Endothelial cell (in vitro differentiated cells): ENCODE results near the gene NTM. TPM values are rescaled to one million over a fixed set of nuclear protein-coding genes. Genes with fewer than 3 reads are reported as not detected.
"Not testable (repeated sequence)": the region's sequence is repeated elsewhere in the genome, so short reads cannot be mapped to it uniquely, and the experiment has no call there.

Source experiments
- DNase-seq: peaks from one replicate; pipeline ENCODE4 v3.0.0; 2021; ENCODE audit warnings: low spot score
- H3K27ac Mint-ChIP-seq: one replicate; pipeline ENCODE4 v1.8.0; 2021; ENCODE audit warnings: mixed read lengths, inconsistent platforms; ENCODE audit not compliant: unreplicated experiment
- H3K27me3 Mint-ChIP-seq: one replicate; pipeline ENCODE4 v1.8.0; 2021; ENCODE audit warnings: mild to moderate bottlenecking, moderate library complexity, mixed read lengths, inconsistent platforms; ENCODE audit not compliant: unreplicated experiment
- H3K36me3 Mint-ChIP-seq: one replicate; pipeline ENCODE4 v1.8.0; 2021; ENCODE audit warnings: mild to moderate bottlenecking, low read depth, mixed read lengths, inconsistent platforms; ENCODE audit not compliant: unreplicated experiment
- H3K4me1 Mint-ChIP-seq: one replicate; pipeline ENCODE4 v1.8.0; 2021; ENCODE audit warnings: mild to moderate bottlenecking, mixed read lengths, inconsistent platforms; ENCODE audit not compliant: unreplicated experiment
- H3K4me3 Mint-ChIP-seq: one replicate; pipeline ENCODE4 v1.8.0; 2021; ENCODE audit warnings: mild to moderate bottlenecking, mixed read lengths, inconsistent platforms; ENCODE audit not compliant: unreplicated experiment
- H3K9me3 Mint-ChIP-seq: one replicate; pipeline ENCODE4 v1.8.0; 2021; ENCODE audit warnings: mixed read lengths, inconsistent platforms; ENCODE audit not compliant: unreplicated experiment
- total RNA-seq: library from RNA; stranded (reverse); fragmentation: NEBNext Ultra II Directional; extraction: Animal tissue kit (Norgen Biotek cat#: 25700); gene quantifications from one replicate; pipeline ENCODE4 v1.2.1, GENCODE V29; 2021; ENCODE audit not compliant: unreplicated experiment
- TF ChIP-seq, protein P1 (sequence below): fragments of 200-600 bp; sonication (generic); IDR thresholded peaks from one replicate; pipeline ENCODE4 v1.5.0; 2021; ENCODE audit warnings: antibody characterized with exemption; ENCODE audit not compliant: unreplicated experiment

NTM gene
- total RNA-seq, 1 donor from 2014 or later = 3.6 TPM

GRCh38 chr11:131331010-131331409, 39.4 kb upstream of the NTM start:
- H3K27ac Mint-ChIP-seq = no peak overlapping the region
- H3K4me1 Mint-ChIP-seq = no peaks in the 10 kb centered on the region
- no peaks in the 10 kb centered on the region for H3K36me3 Mint-ChIP-seq
- H3K27me3 Mint-ChIP-seq = peaks cover 1% of the 10 kb centered on the region
- no peaks in the 10 kb centered on the region for H3K9me3 Mint-ChIP-seq
- no peak overlapping the region for H3K4me3 Mint-ChIP-seq
- DNase-seq = no peak
- TF ChIP-seq, protein P1, sequence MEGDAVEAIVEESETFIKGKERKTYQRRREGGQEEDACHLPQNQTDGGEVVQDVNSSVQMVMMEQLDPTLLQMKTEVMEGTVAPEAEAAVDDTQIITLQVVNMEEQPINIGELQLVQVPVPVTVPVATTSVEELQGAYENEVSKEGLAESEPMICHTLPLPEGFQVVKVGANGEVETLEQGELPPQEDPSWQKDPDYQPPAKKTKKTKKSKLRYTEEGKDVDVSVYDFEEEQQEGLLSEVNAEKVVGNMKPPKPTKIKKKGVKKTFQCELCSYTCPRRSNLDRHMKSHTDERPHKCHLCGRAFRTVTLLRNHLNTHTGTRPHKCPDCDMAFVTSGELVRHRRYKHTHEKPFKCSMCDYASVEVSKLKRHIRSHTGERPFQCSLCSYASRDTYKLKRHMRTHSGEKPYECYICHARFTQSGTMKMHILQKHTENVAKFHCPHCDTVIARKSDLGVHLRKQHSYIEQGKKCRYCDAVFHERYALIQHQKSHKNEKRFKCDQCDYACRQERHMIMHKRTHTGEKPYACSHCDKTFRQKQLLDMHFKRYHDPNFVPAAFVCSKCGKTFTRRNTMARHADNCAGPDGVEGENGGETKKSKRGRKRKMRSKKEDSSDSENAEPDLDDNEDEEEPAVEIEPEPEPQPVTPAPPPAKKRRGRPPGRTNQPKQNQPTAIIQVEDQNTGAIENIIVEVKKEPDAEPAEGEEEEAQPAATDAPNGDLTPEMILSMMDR = no peak

DNA sequence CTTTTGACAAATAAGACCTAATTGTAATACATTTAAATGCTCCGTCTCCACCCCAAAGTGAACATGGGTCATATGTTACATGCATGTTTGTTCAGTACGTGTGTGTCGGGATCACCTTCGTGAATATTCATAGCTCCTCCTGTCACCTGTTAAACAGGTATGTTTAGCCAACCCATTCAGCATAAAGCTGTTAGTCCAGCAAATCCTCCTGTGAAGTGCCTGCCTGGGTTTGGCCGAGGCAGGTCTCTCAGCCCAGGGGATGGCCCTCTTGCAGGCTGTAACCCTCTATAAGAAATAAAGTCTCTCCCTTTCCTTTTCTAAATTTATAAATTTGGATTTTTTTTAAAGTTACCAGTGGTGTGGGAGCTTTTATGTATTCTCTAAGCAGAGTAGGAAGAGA, 38.9 kb upstream of the NTM start:
- H3K4me3 Mint-ChIP-seq = no peak overlapping the region
- TF ChIP-seq, protein P1 = no peak
- no peaks in the 10 kb centered on the region for H3K9me3 Mint-ChIP-seq
- H3K27ac Mint-ChIP-seq = no peak overlapping the region
- no peaks in the 10 kb centered on the region for H3K4me1 Mint-ChIP-seq
- no peaks in the 10 kb centered on the region for H3K36me3 Mint-ChIP-seq
- peaks cover 1% of the 10 kb centered on the region for H3K27me3 Mint-ChIP-seq
- no peak for DNase-seq

GRCh38 chr11:131334601-131335000, 35.8 kb upstream of the NTM start:
- Mint-ChIP-seq H3K27ac (no peak overlapping the region), H3K4me1 (peaks cover 3% of the 10 kb centered on the region), H3K9me3 (no peaks in the 10 kb centered on the region), H3K36me3 (no peaks in the 10 kb centered on the region), H3K27me3 (no peaks in the 10 kb centered on the region), H3K4me3 (no peak overlapping the region)
- DNase-seq = no peak
- TF ChIP-seq, protein P1 = no peak

- H3K27ac Mint-ChIP-seq, DNase-seq, H3K27me3 Mint-ChIP-seq, H3K4me3 Mint-ChIP-seq, H3K9me3 Mint-ChIP-seq, H3K4me1 Mint-ChIP-seq, H3K36me3 Mint-ChIP-seq: not testable (repeated sequence)
Observed at GRCh38 chr11:131341900-131342299, 28.5 kb upstream of the NTM start.

GRCh38 chr11:131342442-131342841, 28.0 kb upstream of the NTM start:
- H3K4me1 Mint-ChIP-seq, H3K4me3 Mint-ChIP-seq, H3K27me3 Mint-ChIP-seq, DNase-seq, H3K27ac Mint-ChIP-seq, H3K9me3 Mint-ChIP-seq, H3K36me3 Mint-ChIP-seq: not testable (repeated sequence)

- Mint-ChIP-seq H3K4me1 (peaks cover 4% of the 10 kb centered on the region), H3K36me3 (no peaks in the 10 kb centered on the region), H3K27ac (no peak overlapping the region), H3K9me3 (no peaks in the 10 kb centered on the region), H3K27me3 (no peaks in the 10 kb centered on the region), H3K4me3 (no peak overlapping the region)
- DNase-seq = no peak
- TF ChIP-seq, protein P1 = no peak
Observed at GRCh38 chr11:131345406-131345805, 25.0 kb upstream of the NTM start.
